Osteoblast (primary cell): ENCODE results near the gene ST6GALNAC1. TPM values are rescaled to one million over a fixed set of nuclear protein-coding genes. Genes with fewer than 3 reads are reported as not detected.

Experiments used
- DNase-seq: peaks from one replicate; pipeline ENCODE4 v3.0.0; 2011; ENCODE audit warnings: low spot score, mixed read lengths; ENCODE audit not compliant: insufficient read length; ENCODE audit errors: missing footprints
- H2AFZ ChIP-seq: 2 replicates; pipeline ENCODE4 v1.6.0; 2011; ENCODE audit warnings: mild to moderate bottlenecking, low read length
- H3K27ac ChIP-seq: 2 replicates; pipeline ENCODE4 v1.5.1; 2011; ENCODE audit warnings: mild to moderate bottlenecking, low read depth, low read length, moderate library complexity
- H3K27me3 ChIP-seq: 2 replicates; pipeline ENCODE4 v1.6.0; 2012; ENCODE audit warnings: mild to moderate bottlenecking, control low read depth, inconsistent platforms, low read length, moderate library complexity; ENCODE audit not compliant: insufficient read depth
- H3K36me3 ChIP-seq: 2 replicates; pipeline ENCODE4 v1.5.1; 2011; ENCODE audit warnings: mild to moderate bottlenecking, low read length, control low read depth, moderate library complexity; ENCODE audit not compliant: insufficient read depth
- H3K4me1 ChIP-seq: 2 replicates; pipeline ENCODE4 v1.5.1; 2011; ENCODE audit warnings: mild to moderate bottlenecking, low read length, control low read depth, moderate library complexity; ENCODE audit not compliant: insufficient read depth
- H3K4me2 ChIP-seq: 2 replicates; pipeline ENCODE4 v1.6.0; 2011; ENCODE audit warnings: mild to moderate bottlenecking, low read length; ENCODE audit not compliant: insufficient read depth
- H3K4me3 ChIP-seq: fragments of 200-600 bp; sonication (generic); 3 replicates; pipeline ENCODE4 v1.5.1; 2012; ENCODE audit warnings: mild to moderate bottlenecking, low read length, inconsistent platforms; ENCODE audit not compliant: insufficient read depth
- H3K79me2 ChIP-seq: 2 replicates; pipeline ENCODE4 v1.6.0; 2012; ENCODE audit warnings: mild to moderate bottlenecking, low read length, control low read depth, inconsistent platforms; ENCODE audit not compliant: insufficient read depth
- H3K9me3 ChIP-seq: 2 replicates; pipeline ENCODE4 v1.5.1; 2011; ENCODE audit warnings: low read depth, low read length, control low read depth
- H4K20me1 ChIP-seq: 2 replicates; pipeline ENCODE4 v1.6.0; 2012; ENCODE audit warnings: mild to moderate bottlenecking, low read length, control low read depth; ENCODE audit not compliant: insufficient read depth
- small RNA-seq: library from RNA; depleted of rRNA; stranded (forward); fragments of <200 nt; gene quantifications from one replicate; pipeline ENCODE3, GENCODE V24; 2012
- total RNA-seq: library from RNA; depleted of rRNA; stranded (reverse); fragments of >200 nt; gene quantifications from 2 replicates; pipeline ENCODE4 v1.2.3, GENCODE V29; 2012
- TF ChIP-seq, protein P1 (sequence below): IDR thresholded peaks from 2 replicates; pipeline ENCODE4 v1.5.1; 2011; ENCODE audit warnings: mild to moderate bottlenecking, low read depth, low read length, moderate library complexity; ENCODE audit errors: extremely low read depth

ST6GALNAC1 gene
- total RNA-seq, 1 donor = 0.72 TPM

DNA sequence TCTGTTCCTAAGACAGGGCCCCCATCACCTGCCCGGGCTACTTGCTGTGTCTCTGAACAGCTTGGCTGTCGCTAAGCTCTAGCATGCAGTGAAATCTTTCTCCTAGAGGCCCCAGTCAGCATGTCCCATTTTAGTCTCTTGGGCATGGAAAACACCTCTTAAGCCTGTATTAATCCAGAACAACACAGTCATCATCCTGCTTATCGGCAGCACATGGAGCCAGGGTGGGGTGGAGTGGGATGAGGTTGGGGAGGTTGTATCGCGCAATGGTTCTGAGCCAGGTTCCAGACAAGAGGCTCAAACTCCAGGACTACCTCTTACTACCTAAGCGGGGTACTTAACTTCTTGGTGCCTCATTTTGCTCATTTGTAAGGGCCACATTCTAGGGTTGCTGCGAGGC lies 65.7 kb downstream of the ST6GALNAC1 start:
- no peak overlapping the region for H3K27ac ChIP-seq
- no peaks in the 10 kb centered on the region for H3K4me1 ChIP-seq
- H3K4me3 ChIP-seq = no peak overlapping the region
- no peak for DNase-seq
- H3K9me3 ChIP-seq = no peaks in the 10 kb centered on the region
- TF ChIP-seq, protein P1, sequence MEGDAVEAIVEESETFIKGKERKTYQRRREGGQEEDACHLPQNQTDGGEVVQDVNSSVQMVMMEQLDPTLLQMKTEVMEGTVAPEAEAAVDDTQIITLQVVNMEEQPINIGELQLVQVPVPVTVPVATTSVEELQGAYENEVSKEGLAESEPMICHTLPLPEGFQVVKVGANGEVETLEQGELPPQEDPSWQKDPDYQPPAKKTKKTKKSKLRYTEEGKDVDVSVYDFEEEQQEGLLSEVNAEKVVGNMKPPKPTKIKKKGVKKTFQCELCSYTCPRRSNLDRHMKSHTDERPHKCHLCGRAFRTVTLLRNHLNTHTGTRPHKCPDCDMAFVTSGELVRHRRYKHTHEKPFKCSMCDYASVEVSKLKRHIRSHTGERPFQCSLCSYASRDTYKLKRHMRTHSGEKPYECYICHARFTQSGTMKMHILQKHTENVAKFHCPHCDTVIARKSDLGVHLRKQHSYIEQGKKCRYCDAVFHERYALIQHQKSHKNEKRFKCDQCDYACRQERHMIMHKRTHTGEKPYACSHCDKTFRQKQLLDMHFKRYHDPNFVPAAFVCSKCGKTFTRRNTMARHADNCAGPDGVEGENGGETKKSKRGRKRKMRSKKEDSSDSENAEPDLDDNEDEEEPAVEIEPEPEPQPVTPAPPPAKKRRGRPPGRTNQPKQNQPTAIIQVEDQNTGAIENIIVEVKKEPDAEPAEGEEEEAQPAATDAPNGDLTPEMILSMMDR = no peak
- H3K27me3 ChIP-seq = no peaks in the 10 kb centered on the region
- no peak overlapping the region for H3K4me2 ChIP-seq
- no peak overlapping the region for H2AFZ ChIP-seq
- H4K20me1 ChIP-seq = no peaks in the 10 kb centered on the region
- no peaks in the 10 kb centered on the region for H3K36me3 ChIP-seq
- H3K79me2 ChIP-seq = no peaks in the 10 kb centered on the region

DNA sequence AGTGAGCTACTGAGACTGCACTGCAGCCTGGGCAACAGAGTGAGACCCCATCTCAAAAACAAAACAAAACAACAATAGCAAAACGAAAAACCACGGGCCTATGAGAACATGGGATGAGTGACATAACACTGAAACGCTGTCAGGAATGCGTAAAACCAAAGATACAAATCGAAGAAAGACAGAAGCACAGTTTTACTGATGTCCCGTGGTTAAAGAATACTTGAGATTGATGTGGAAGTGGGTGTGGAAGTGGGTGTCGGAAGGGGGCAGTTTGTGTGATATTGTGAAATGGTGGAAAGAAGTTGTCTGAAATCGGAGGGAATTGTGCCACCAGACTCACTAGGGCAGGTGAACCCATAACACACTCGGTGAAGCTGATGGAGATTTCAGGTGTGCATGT lies 67.4 kb downstream of the ST6GALNAC1 start:
- no peak for DNase-seq
- Histone ChIP-seq H3K9me3 (no peaks in the 10 kb centered on the region), H3K27ac (no peak overlapping the region), H2AFZ (no peak overlapping the region), H3K4me3 (no peak overlapping the region), H3K4me1 (no peaks in the 10 kb centered on the region), H3K27me3 (no peaks in the 10 kb centered on the region), H3K36me3 (no peaks in the 10 kb centered on the region), H3K4me2 (no peak overlapping the region), H3K79me2 (no peaks in the 10 kb centered on the region), H4K20me1 (no peaks in the 10 kb centered on the region)
- TF ChIP-seq, protein P1 = no peak

DNA sequence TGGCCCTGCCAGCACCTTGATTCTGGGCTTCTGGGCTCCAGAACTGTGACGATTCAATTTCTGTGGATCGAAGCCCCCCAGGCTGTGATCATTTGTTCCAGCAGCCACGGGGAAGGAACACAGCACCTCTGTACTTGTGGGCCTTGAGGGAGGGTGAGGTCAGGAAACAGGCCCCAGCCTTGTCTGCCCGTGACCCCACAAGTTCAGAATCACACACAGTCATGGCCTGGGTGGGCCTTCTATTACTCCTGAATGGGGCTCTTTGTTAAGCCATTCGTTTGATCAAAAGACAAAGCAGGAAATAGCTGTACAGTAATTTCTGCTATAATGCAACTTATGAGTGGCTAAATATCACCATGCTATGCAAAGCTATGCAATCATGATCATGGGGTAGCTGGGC lies 68.0 kb downstream of the ST6GALNAC1 start:
- no peak overlapping the region for H3K4me3 ChIP-seq
- H2AFZ ChIP-seq = no peak overlapping the region
- TF ChIP-seq, protein P1 = no peak
- H3K4me2 ChIP-seq = no peak overlapping the region
- no peaks in the 10 kb centered on the region for H3K79me2 ChIP-seq
- H3K27me3 ChIP-seq = no peaks in the 10 kb centered on the region
- H3K27ac ChIP-seq = no peak overlapping the region
- no peaks in the 10 kb centered on the region for H4K20me1 ChIP-seq
- no peaks in the 10 kb centered on the region for H3K36me3 ChIP-seq
- H3K9me3 ChIP-seq = peaks cover 4% of the 10 kb centered on the region
- DNase-seq = peak; percentile 62
- no peaks in the 10 kb centered on the region for H3K4me1 ChIP-seq

Small RNAs within 50 kb of the gene (small RNA-seq; reads per million reads assigned to genes)
- not detected for gene AC015802.2
- gene RNU6-227P = not detected

Other genes with a start within 250 kb of the ST6GALNAC1 start
- 17.7 and 19.5 TPM in 2 replicates for gene UBE2O, start 190.6 kb downstream of the ST6GALNAC1 start, total RNA-seq
- gene AANAT, start 176.2 kb downstream of the ST6GALNAC1 start, total RNA-seq = not detected in 2 replicates
- 7.1 and 8.3 TPM in 2 replicates for gene RHBDF2, start 142.3 kb downstream of the ST6GALNAC1 start, total RNA-seq
- 39.1 and 74.0 TPM in 2 replicates for gene CYGB, start 106.0 kb downstream of the ST6GALNAC1 start, total RNA-seq
- 4.0 and 5.3 TPM in 2 replicates for gene PRCD, start 103.7 kb downstream of the ST6GALNAC1 start, total RNA-seq
- 0.36 and 0.59 TPM in 2 replicates for gene ST6GALNAC2, start 57.9 kb downstream of the ST6GALNAC1 start, total RNA-seq
- 352 and 388 TPM in 2 replicates for gene MXRA7, start 67.2 kb upstream of the ST6GALNAC1 start, total RNA-seq
- 18.8 and 21.5 TPM in 2 replicates for gene JMJD6, start 82.8 kb upstream of the ST6GALNAC1 start, total RNA-seq
- 25.7 and 28.6 TPM in 2 replicates for gene METTL23, start 83.1 kb upstream of the ST6GALNAC1 start, total RNA-seq
- 88.7 and 102 TPM in 2 replicates for gene SRSF2, start 93.6 kb upstream of the ST6GALNAC1 start, total RNA-seq
- 42.0 and 45.4 TPM in 2 replicates for gene MFSD11, start 94.4 kb upstream of the ST6GALNAC1 start, total RNA-seq
- 0.36 and 0.59 TPM in 2 replicates for gene MGAT5B, start 224.6 kb upstream of the ST6GALNAC1 start, total RNA-seq